HG03103 (cell line): ENCODE data around the gene ZNF101.
"Not testable (repeated sequence)": the region's sequence is repeated elsewhere in the genome, so short reads cannot be mapped to it uniquely, and the experiment has no call there.

Source experiments
- ATAC-seq: cut with Tn5 transposase; IDR thresholded peaks from one replicate; pipeline ENCODE4 v1.9.1; 2021; ENCODE audit warnings: low read depth; ENCODE audit not compliant: unreplicated experiment

Gene ZNF101

DNA sequence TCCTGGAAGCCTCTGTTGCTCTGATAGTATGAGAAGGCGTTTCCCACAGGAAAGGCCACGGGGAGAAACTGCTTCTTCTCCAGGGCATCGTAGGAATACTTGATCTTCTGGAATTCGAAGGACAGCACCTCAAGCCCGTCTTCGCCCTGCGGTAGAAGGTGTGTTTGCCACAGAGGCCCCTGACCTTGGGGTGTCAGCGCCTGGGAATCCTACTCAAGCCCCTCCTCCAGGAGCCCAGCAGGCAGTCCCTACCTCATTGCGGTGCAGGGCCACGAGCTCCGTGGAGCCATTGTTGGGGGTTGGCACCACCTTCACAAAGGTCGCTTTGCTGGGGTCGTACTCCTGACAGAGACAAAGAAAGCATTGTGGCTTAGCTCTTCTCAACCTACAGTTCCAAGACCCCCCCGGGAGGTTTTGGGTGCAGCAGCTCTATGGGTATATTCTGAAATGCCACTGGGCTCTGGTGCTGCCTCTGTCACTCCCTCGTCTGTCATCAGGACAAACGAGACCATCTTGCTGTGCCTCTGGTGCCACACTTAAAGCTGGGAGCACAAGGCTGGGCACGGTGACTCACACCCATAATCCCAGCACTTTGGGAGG lies 8.9 kb upstream of the ZNF101 start:
- no peak for ATAC-seq

DNA sequence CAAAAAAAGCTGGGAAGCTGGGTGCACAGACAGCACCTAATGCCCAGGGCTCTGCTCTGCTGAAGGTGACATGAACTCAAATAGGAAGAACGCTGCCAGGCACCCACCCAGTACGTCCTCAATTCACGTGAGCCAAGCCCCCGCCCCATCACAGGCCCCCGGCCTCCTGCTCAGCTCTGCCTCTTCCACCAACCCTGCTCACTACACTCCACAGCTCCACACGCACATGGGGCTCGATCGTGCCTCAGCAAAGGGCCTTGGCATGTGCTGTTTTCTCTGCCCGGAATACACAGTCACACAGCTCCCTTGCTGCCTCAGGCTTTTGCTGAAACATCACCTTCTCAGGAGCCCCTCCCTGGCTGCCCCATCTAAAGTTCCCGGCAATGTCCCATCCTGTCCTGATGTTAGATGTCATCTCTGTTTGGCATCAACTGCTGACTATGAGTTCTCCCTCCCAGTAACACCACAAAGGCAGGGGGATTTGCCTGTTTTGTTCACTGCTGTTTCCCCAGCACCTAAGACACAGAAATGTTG lies 7.4 kb upstream of the ZNF101 start:
- ATAC-seq, result no peak

DNA sequence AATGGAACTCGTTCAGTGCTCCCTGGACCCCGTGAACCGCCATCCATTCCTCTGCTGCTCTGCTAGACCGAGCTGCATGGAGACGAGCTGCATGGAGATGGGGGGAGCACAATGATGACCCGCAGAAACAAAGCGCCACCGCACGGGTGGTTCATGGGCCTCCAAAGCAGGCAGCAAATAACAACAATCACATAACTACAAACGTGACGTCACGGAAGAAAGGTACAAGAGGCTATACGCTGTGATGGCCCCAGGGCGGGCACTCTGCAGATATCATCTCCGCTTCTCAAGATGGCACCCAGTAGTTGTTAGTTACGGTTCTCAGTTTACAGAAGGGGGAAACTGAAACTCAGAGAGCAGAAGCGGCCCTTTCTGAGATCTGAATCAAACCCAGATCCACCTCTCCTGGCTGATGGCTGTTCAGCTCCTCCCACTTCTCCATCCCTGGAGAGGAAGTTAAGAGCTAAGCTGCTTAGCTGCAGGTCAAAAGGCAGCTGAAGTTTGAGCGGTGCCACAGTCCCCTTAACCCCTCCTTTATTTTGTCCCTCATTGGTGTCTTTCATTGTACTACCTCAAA lies 6.9 kb upstream of the ZNF101 start:
- ATAC-seq, result no peak

DNA sequence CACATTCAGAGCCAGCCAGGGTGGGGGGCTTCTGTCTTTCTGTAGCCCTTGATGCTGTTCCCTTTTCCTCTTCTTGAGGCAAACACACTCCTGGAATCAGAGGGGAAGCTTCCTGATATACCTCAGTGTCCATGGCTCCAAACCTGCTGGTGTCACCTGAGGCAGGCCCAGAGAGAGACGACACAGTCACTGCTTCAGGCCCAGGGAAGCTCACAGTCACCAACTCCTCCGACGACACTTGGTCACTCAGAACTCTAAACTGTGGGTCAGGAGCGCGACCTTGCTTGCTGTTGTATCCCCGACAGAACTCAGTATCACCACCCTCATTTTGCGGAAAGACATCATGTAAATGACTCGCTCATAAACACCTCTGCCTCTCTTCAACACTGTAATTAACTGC lies 6.3 kb upstream of the ZNF101 start:
- ATAC-seq, result no peak

DNA sequence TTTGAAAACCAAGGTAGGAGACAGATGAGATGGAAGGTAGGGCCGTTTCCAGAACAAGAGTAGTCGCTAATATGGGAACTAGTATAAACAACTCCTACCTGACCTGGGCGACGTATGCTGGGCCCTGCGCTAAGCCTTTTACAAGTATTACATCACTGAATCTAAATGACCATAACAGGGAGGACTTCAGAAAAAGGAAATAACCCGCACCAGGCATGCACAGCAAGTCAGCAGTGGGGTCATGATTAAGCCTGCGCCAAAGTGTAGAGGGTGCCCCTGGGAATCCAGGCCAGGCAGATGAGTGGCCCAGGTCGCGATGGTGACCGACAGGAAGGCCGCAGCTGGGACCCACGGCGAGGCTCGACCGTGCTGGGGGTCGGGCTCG lies 5.8 kb upstream of the ZNF101 start:
- no peak for ATAC-seq

DNA sequence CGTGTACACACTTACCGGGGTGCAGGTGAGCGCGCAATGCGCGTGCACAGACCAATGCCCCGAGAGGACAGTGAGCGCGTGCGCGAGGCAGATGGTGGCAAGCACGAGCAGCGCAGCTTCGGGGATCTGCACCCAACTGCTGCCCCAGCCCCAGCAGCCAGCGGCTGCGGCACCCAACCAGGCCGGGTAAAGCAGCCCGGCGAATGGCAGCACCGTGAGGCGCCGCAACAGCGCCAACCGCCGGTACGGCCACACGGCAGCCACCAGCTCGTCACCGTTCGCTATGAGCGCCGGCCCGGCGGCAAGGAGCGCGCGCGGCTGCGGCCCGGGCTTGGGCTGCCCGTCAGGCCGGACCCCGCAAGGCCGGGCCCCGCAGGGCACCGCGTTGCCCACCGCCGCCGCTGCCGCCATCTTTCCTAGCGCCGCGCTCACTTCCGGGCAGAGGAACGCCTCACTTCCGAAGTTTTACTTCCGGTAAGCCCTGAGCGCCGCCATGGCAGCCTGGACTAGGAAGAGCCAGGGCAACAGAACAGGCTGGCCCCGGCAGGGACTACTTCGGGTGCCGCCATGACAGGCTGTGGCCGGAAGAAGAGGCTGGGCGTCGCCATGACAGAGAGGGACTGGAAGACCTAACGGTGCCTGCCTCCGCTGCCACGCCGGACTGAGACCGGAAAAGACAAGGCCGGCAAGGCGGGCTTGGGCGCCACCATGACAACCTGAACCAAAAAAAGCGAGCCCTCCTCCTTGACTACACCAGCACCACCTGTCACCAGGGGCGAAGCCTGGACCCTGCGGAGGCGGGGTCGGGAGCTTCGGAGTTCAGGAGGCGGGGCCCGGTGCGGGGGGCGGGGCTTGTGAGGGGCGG lies 5.2 kb upstream of the ZNF101 start, which contains the start of gene ATP13A1:
ATP13A1 (minus strand) TSS at position 421 of the 865 bp plus-strand sequence; CDS start at position 411, 10 bp downstream.
- ATAC-seq, result peak; percentile 63

DNA sequence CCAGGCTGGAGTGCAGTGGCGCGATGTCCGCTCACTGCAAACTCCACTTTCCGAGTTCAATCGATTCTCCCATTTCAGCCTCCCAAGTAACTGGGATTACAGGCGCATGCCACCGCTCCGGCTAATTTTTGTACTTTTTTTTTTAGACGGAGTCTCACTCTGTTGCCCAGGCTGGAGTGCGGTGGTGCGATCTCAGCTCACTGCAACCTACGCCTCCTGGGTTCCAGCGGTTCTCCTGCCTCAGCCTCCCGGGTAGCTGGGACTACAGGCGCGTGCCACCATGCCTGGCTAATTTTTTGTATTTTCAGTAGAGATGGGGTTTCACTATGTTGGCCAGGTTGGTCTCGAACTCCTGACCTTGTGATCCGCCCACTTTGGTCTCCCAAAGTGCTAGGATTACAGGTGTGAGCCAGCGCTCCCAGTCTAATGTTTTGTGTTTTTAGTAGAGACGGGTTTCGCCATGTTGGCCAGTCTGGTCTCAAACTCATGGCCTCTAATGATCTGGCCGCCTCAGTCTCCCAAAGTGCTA lies 3.2 kb upstream of the ZNF101 start:
- not testable (repeated sequence) for ATAC-seq

DNA sequence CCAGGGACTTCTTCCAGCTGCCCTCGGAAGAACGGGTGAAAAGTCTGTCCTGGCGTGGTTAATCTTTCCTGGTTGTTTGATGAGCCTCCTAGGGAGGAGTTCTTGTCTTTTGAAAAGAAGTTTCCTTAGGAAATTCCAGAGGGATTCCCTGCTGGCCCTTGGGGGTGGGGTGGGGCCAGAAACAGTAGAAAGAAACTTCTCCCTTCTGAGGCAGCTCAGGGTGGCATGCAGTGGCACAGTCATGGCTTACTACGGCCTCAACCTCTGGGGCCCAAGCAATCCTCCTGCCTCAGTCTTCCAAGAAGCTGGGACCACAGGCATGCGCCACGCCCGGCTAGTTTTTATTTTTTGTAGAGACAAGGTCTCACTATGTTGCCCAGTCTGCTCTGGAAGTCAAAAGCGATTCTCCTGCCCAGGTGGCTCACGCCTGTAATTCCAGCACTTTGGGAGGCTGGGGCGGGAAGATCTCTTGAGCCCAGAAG lies 1.5 kb downstream of the ZNF101 start:
- no peak for ATAC-seq

DNA sequence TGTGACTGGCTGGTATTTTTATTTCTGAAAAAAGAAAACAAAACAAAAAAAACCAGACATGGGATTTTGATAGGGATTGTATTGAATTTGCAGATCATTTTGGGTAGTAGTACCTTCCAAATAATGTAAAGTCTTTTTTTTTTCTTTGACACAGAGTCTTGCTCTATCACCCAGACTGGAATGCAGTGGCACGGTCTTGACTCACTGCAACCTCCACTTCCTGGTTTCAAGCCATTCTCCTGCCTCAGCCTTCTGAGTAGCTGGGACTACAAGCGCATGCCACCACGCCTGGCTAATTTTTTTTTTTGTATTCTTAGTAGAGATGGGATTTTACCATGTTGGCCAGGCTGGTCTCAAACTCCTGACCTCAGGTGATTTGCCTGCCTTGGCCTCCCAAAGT lies 4.2 kb downstream of the ZNF101 start:
- no peak for ATAC-seq

DNA sequence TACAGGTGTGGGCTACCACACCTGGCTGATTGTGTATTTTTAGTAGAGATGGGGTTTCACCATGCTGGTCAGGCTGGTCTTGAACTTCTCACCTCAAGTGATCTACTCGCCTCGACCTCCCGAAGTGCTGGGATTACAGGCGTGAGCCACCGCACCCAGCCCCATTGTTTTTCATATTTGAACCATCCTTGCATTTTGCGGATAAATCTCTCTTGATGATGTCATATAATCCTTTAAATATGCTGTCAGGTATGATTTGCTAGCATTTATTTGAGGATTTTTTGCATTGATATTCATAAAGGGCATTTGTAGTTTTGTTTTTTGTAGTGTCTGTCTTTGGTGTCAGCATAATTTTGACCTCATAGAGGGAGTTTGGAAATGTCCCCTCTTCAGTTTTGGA lies 5.7 kb downstream of the ZNF101 start:
- no peak for ATAC-seq

DNA sequence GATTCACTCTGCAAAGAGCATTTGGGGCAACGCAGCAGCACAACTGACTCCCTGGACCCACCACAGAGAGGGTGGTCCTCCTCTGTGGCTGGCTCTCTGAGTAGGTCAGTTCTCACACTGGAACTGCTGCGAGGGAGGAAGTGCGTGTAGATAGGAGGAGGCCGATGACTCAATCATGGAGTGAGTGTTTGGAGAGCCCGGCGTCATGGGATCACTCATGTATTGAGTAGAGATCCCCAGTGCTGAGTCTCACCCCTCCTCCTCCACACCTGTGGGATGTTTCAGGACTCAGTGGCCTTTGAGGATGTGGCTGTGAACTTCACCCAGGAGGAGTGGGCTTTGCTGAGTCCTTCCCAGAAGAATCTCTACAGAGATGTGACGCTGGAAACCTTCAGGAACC lies 8.9 kb downstream of the ZNF101 start:
- ATAC-seq, result no peak

DNA sequence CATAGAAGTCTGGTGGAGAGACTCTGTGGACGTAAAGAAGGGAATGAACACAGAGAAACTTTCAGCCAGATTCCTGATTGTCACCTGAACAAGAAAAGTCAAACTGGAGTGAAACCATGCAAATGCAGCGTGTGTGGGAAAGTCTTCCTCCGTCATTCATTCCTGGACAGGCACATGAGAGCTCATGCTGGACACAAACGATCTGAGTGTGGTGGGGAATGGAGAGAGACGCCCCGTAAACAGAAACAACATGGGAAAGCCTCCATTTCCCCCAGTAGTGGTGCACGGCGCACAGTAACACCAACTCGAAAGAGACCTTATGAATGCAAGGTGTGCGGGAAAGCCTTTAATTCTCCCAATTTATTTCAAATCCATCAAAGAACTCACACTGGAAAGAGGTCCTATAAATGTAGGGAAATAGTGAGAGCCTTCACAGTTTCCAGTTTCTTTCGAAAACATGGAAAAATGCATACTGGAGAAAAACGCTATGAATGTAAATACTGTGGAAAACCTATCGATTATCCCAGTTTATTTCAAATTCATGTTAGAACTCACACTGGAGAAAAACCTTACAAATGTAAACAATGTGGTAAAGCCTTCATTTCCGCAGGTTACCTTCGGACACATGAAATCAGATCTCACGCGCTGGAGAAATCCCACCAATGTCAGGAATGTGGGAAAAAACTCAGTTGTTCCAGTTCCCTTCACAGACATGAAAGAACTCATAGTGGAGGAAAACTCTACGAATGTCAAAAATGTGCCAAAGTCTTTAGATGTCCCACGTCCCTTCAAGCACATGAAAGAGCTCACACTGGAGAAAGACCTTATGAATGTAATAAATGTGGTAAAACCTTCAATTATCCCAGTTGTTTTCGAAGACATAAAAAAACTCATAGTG lies 10.8 kb downstream of the ZNF101 start:
- ATAC-seq, result no peak

DNA sequence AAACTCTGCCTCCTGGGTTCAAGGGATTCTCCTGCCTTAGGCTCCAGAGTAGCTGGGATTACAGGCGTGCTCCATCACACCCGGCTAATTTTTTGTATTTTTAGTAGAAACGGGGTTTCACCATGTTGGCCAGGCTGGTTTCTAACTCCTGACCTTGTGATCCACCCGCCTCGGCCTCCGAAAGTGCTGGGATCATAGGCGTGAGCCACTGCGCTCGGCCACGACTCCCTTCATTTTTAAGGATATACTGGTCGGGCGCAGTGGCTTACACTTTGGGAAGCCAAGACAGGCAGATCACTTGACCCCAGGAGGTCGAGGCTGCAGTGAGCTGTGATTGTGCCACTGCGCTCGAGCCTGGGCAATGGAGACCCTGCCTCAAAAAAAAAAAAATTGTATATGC lies 17.5 kb downstream of the ZNF101 start:
- not testable (repeated sequence) for ATAC-seq

DNA sequence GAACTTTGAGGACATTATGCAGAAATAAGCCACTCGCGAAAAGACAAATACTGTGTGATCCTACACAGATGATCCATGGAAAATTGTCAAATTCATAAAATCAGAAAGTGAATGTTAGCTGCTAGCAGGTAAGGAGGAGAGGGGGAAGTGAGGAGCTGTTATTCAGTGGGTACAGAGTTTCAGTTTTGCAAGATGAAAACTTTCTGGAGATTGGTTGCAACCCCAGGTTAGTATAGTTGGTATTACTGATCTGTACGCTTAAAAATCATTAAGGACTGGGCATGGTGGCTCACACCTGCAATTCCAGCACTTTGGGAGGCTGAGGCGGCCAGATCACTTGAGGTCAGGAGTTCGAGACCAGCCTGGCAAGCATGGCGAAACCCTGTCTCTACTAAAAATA lies 17.9 kb downstream of the ZNF101 start:
- no peak for ATAC-seq

DNA sequence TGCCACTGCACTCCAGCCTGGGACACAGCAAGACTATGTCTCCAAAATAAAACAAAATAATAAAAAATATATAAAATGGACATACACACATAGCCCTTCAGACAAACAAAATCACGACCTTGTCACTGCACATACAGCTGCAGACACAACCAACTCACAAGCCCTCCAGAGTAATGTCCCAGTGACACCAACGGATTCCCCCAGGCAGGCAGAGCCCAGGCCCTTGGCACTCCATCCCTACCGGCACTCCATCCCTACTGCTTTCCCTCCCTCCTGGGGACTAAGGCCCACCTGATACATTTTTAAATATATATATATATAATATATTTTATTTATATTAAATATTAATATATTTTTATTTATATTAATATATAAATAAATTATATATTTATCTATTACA lies 18.5 kb downstream of the ZNF101 start:
- ATAC-seq, result no peak

DNA sequence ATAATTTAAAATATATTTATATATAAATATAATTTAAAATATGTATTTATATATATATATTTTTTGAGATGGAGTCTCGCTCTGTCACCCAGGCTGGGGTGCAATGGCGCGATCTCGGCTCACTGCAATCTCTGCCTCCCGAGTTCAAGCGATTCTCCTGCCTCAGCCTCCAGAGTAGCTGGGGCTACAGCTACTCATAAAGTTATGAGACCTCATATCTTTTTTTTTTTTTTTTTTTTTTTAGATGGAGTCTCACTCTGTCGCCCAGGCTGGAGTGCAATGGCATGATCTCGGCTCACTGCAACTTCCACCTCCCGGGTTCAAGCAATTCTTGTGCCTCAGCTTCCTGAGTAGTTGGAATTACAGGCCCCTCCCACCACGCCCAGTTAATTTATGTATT lies 20.4 kb downstream of the ZNF101 start:
- ATAC-seq, result not testable (repeated sequence)

DNA sequence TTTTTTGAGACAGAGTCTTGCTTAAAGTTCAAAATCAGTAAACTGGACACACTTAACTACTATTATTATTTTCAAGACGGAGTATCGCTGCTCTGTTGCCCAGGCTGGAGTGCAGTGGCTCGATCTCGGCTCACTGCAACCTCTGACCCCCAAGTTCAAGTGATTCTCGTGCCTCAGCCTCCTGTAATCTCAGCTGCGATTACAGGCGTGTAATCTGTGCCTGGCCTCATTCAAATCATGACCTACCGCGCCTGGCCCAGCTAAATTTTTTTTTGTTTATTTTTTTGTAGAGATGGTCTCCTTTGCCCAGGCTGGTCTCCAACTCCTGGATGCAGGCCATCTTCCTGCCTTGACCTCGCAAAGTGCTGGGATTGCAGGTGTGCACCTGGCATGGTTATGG lies 23.0 kb downstream of the ZNF101 start:
- ATAC-seq, result no peak

DNA sequence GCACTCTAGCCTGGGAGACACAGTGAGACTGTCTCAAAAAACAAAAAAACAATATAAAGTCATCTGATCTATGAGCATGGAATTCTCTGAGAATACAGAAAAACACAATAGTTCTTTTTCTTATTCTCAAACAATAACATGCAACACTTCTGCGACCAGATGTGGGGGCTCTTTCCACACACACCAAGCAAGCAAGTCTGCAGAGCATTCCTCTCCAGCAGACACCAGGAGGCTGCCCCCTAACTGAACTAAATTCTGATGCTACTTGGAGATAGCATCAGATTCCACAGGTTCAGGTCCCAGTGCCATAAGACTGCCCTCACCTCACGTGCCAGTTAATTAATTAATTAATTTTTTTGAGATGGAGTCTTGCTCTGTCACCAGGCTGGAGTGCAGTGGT lies 27.7 kb downstream of the ZNF101 start:
- no peak for ATAC-seq

DNA sequence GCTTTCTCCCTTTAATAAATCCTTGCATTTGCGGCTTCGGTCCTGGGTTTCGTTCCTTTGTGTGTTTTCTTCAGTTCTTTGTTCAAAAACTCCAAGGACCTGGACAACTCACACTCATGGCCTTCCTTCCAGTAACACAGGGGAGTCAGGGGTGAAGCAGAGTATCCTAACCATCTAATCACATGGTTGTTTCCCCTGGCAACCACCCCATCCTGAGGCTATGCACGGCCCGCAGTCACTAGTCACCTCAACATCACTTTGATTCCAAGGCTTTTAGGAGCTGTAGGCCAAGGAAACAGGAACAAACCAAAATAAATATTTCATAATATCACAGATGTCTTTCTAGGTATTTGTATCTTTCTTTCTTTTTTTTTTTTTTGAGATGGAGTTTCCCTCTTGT lies 28.9 kb downstream of the ZNF101 start:
- ATAC-seq, result no peak

DNA sequence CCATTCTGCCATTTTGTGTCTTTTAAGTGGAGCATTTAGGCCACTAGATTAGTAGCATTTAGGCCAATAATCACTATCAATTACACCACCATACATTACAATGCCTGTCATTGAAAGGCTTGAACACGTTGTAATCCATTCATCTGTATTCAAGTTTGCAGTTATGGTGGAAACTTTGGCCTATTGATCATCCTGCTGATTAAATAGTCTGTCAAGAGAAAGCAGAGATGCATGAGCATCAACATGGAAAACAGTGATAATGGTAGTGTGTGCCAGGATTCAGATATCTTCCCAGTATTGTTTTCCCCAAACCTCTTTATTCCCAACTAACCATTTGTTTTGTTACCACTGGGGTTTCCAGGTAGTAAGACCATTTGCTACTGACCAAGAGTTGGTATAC lies 31.9 kb downstream of the ZNF101 start:
- not testable (repeated sequence) for ATAC-seq
